ENCODE data around the gene GNB1. TPM values are rescaled to one million over a fixed set of nuclear protein-coding genes. Genes with fewer than 3 reads are reported as not detected.

GNB1 gene
- total and polyA plus RNA-seq, 12 donors = 79.6 to 482 (median 163) TPM

GRCh38 chr1:1778663-1779319 is 112.1 kb downstream of the GNB1 start:
- Histone ChIP-seq H3K4me3 (peak overlapping the region in 2 of 4 donors; percentile 30 to 76), H3K27me3 (no peaks in the 10 kb centered on the region), H3K36me3 (replicated peaks in 1 of 2) (no peaks in the 10 kb centered on the region), H3K4me1 (replicated peaks in 1 of 2) (peaks cover 73 to 82% of the 10 kb centered on the region in 2 donors), H3K27ac (peak overlapping the region; percentile 63 to 98 (median 95)), H3K9me3 (replicated peaks in 1 of 3) (no peaks in the 10 kb centered on the region)
- DNase-seq = peak; percentile 72 to 87 (median 82)
- TF ChIP-seq, protein P1, sequence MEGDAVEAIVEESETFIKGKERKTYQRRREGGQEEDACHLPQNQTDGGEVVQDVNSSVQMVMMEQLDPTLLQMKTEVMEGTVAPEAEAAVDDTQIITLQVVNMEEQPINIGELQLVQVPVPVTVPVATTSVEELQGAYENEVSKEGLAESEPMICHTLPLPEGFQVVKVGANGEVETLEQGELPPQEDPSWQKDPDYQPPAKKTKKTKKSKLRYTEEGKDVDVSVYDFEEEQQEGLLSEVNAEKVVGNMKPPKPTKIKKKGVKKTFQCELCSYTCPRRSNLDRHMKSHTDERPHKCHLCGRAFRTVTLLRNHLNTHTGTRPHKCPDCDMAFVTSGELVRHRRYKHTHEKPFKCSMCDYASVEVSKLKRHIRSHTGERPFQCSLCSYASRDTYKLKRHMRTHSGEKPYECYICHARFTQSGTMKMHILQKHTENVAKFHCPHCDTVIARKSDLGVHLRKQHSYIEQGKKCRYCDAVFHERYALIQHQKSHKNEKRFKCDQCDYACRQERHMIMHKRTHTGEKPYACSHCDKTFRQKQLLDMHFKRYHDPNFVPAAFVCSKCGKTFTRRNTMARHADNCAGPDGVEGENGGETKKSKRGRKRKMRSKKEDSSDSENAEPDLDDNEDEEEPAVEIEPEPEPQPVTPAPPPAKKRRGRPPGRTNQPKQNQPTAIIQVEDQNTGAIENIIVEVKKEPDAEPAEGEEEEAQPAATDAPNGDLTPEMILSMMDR (IDR thresholded peaks at IDR 0.05) = peak in 2 of 6 experiments; percentile 20 to 35
- peak in 1 of 2 donors; percentile 51 for TF ChIP-seq POLR2A (IDR thresholded peaks at IDR 0.05)
- WGBS, 4 donors = 0 to 5% (median 3%) methylated on average over 7 to 65 of the region's 68 CpGs
- intact Hi-C loops (cut with DNase I) = no loop called here

GRCh38 chr1:1777950-1778662 is 112.8 kb downstream of the GNB1 start, which contains the start of gene NADK:
Gene NADK (minus strand): TSS chr1:1778470. CDS start chr1:1765406, 13,064 bp downstream.
- peak within 1 kb of the TSS; percentile 50 to 96 (median 66) for H3K4me3 ChIP-seq
- DNase-seq = peak in 6 of 7 donors; percentile 54 to 74 (median 57)
- H3K4me1 ChIP-seq (replicated peaks in 1 of 2) = peaks cover 69 to 78% of the 10 kb centered on the region in 2 donors
- intact Hi-C loops (cut with DNase I) = no loop called here
- H3K27me3 ChIP-seq = no peaks in the 10 kb centered on the region
- TF ChIP-seq, protein P1 (IDR thresholded peaks at IDR 0.05) = peak in 1 of 6 experiments; percentile 5
- TF ChIP-seq POLR2A (IDR thresholded peaks at IDR 0.05) = peak; percentile 43 to 49
- no peaks in the 10 kb centered on the region for H3K9me3 ChIP-seq (replicated peaks in 1 of 3)
- 0 to 1% (median 0%) methylated on average over 14 to 99 of the region's 99 CpGs for WGBS, 4 donors
- peak within 1 kb of the TSS; percentile 91 to 98 (median 95) for H3K27ac ChIP-seq
- no peaks in the 10 kb centered on the region for H3K36me3 ChIP-seq (replicated peaks in 1 of 2)

DNA sequence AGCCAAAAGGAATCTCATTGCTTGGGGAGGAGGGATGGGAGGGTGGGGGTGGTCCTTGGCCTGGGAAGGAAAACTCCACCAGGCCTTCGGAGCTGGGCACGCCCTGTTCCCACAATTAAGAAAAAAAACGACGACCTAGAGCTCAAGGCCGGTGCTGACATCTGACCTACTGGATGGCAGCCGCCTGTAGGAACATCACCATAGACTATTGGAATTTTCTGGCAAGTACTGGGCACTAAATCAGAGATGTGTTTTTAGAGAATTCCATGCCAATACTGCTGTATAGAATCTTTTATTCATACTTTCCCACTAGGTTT is 113.3 kb downstream of the GNB1 start:
- TF ChIP-seq, protein P1 (IDR thresholded peaks at IDR 0.05) = no peak
- no peak for TF ChIP-seq POLR2A (IDR thresholded peaks at IDR 0.05)
- no peaks in the 10 kb centered on the region for H3K9me3 ChIP-seq (replicated peaks in 1 of 3)
- peaks cover 0 to 3% of the 10 kb centered on the region in 2 donors for H3K36me3 ChIP-seq (replicated peaks in 1 of 2)
- intact Hi-C loops (cut with DNase I) = no loop called here
- WGBS, 4 donors = 0 to 2% (median 0%) methylated on average over 5 to 6 of the region's 6 CpGs
- no peaks in the 10 kb centered on the region for H3K27me3 ChIP-seq
- peak overlapping the region in 3 of 4 donors; percentile 50 to 96 (median 76) for H3K4me3 ChIP-seq
- H3K4me1 ChIP-seq (replicated peaks in 1 of 2) = peaks cover 63 to 72% of the 10 kb centered on the region in 2 donors
- peak; percentile 62 to 88 (median 82) for DNase-seq
- peak overlapping the region; percentile 91 to 98 (median 95) for H3K27ac ChIP-seq

Measured in adrenal gland (tissue), 12 donors.